HUES64 (cell line): ENCODE measurements around the gene CCNT2.
A peak's percentile ranks its signal among the peaks of the same experiment; 100 is the strongest.
"Not testable (repeated sequence)": the region's sequence is repeated elsewhere in the genome, so short reads cannot be mapped to it uniquely, and the experiment has no call there.

Experiments used
- H3K27ac ChIP-seq: 2 replicates; pipeline ENCODE4 v1.7.0; 2013; ENCODE audit warnings: low read depth, low read length, inconsistent platforms
- H3K27me3 ChIP-seq: 2 replicates; pipeline ENCODE4 v1.6.1; 2013; ENCODE audit warnings: mild to moderate bottlenecking, low read length; ENCODE audit not compliant: insufficient read depth
- H3K36me3 ChIP-seq: 2 replicates; pipeline ENCODE4 v1.6.1; 2013; ENCODE audit warnings: mild to moderate bottlenecking, low read length; ENCODE audit not compliant: insufficient read depth
- H3K4me1 ChIP-seq: 2 replicates; pipeline ENCODE4 v1.6.1; 2013; ENCODE audit warnings: mild to moderate bottlenecking, low read length, moderate library complexity; ENCODE audit not compliant: insufficient read depth
- H3K4me3 ChIP-seq: 2 replicates; pipeline ENCODE4 v1.5.1; 2013; ENCODE audit warnings: mild to moderate bottlenecking, low read length, moderate library complexity
- H3K9ac ChIP-seq: 2 replicates; pipeline ENCODE4 v1.6.1; 2013; ENCODE audit warnings: mild to moderate bottlenecking, low read depth, low read length
- H3K9me3 ChIP-seq: 2 replicates; pipeline ENCODE4 v1.6.1; 2013; ENCODE audit warnings: low read depth, low read length; ENCODE audit not compliant: insufficient read depth
- WGBS: fragments of 150-250, 120-280 bp; methylation state at CpG from one replicate; pipeline ENCODE4 v1.1.7; 2013; ENCODE audit warnings: missing lambda C conversion rate; 5-methylcytosine and 5-hydroxymethylcytosine counted together

CCNT2 gene

DNA sequence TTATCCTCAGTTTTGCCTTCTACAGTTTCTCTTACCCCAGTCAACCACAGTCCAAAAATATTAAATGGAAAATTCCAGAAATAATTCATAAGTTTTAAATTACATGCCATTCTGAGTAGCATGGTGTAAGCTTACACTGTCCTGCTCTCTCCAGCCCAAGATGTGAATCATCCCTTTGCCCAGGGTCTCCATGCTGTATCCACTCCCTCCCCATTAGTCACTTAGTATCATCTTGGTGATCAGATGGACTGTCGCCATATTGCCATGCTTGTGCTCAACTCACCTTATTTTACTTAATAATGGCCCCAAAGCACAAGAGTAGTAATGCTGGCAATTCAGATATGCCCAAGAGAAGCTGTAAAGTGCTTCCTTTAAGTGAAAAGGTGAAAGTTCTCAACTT is 18.5 kb upstream of the CCNT2 start:
- no peak overlapping the region for H3K4me3 ChIP-seq

DNA sequence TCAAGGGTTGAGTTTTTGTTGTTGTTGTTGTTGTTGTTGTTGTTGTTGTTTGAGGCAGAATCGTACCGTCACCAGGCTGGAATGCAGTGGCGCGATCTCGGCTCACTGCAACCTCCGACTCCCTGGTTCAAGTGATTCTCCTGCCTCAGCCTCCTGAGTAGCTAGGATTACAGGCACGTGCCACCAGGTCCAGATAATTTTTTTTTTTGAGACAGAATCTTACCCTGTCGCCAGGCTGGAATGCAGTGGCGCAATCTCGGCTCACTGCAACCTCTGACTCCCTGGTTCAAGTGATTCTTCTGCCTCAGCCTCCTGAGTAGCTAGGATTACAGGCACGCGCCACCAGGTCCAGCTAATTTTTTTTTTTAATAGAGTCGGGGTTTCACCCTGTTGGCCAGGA is 14.9 kb upstream of the CCNT2 start:
- 93% methylated on average over 13 of the region's 13 CpGs for WGBS
- not testable (repeated sequence) for H3K27ac ChIP-seq, H3K9ac ChIP-seq, H3K4me3 ChIP-seq, H3K4me1 ChIP-seq, H3K27me3 ChIP-seq, H3K36me3 ChIP-seq, H3K9me3 ChIP-seq

More for the DNA sequence above, 18.5 kb upstream of the CCNT2 start:
- no peaks in the 10 kb centered on the region for H3K9me3 ChIP-seq
- H3K36me3 ChIP-seq: no peaks in the 10 kb centered on the region
- no peaks in the 10 kb centered on the region for H3K27me3 ChIP-seq
- H3K9ac ChIP-seq: no peak overlapping the region
- 100% methylated on average over 1 of the region's 1 CpG for whole genome bisulfite sequencing
- no peaks in the 10 kb centered on the region for H3K4me1 ChIP-seq
- no peak overlapping the region for H3K27ac ChIP-seq

DNA sequence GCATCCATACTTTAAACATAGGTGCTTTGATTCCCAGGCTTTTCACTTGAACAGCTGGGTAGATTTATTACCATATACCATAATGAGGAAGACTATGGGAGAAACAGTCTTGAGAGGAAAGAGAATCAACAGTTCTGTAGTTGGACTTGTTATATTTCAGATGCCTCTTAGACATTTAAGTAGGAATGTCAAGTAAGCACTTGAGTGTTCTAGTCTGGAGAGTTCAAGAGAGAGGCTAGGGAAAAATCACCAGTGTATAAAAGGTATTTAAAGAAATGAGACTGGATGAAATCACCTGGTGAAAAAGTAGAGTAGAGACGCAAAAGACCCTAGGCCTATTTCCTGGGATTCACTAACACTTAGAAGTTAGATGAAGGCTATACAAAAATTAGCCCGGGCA is 13.5 kb upstream of the CCNT2 start:
- no peak overlapping the region for H3K27ac ChIP-seq
- H3K9me3 ChIP-seq: no peaks in the 10 kb centered on the region
- H3K36me3 ChIP-seq: no peaks in the 10 kb centered on the region
- H3K27me3 ChIP-seq: no peaks in the 10 kb centered on the region
- no peaks in the 10 kb centered on the region for H3K4me1 ChIP-seq
- H3K9ac ChIP-seq: no peak overlapping the region
- no peak overlapping the region for H3K4me3 ChIP-seq
- WGBS: 94% methylated on average over 2 of the region's 2 CpGs

DNA sequence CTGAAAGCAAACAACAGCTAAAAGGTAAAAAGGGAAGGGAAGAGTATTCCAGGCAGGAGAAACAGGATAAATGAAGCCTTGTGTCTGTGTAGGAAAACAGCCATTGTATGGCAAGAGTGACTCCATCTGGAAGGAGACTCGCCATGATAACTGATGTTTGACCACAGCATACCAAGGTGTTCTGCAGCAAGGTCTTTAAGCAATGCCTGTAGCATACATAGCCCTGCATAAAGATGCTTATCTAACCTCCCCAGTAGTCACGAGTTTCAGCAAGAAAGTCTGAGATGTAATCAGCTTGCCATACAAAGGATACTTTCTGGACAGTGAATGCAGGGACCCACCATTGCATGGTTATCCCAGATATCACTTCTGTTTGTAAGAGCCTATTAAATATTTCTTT is 11.9 kb upstream of the CCNT2 start:
- WGBS: 90% methylated on average over 2 of the region's 2 CpGs
- H3K36me3 ChIP-seq: no peaks in the 10 kb centered on the region
- no peak overlapping the region for H3K4me3 ChIP-seq
- no peak overlapping the region for H3K27ac ChIP-seq
- H3K27me3 ChIP-seq: no peaks in the 10 kb centered on the region
- no peaks in the 10 kb centered on the region for H3K9me3 ChIP-seq
- H3K4me1 ChIP-seq: no peaks in the 10 kb centered on the region
- H3K9ac ChIP-seq: no peak overlapping the region

DNA sequence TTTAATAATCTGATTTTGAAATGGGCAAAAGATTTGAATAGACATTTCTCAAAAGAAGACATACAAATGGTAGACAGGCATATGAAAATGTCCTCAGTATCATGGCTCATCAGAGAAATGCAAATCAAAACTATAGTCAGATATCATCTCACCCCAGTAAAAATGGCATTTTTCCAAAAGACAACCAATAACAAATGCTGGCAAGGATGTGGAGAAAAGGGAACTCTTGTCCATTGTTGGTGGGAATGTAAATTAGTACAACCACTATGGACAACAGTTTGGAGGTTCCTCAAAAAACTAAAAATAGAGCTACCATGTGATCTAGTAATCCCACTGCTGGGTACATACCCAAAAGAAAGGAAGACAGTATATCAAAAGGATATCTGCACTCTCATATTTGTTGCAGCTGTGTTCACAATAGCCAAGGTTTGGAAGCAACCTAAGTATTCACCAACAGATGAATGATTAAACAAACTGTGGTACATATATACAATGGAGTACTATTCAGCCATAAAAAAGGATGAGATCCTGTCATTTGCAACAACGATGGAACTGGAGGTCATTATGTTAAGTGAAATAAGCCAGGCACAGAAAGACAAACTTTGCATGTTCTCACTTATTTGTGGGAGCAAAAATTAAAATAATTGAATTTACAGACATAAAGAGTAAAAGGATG is 11.0 kb upstream of the CCNT2 start:
- not testable (repeated sequence) for H3K9ac ChIP-seq, H3K4me1 ChIP-seq

DNA sequence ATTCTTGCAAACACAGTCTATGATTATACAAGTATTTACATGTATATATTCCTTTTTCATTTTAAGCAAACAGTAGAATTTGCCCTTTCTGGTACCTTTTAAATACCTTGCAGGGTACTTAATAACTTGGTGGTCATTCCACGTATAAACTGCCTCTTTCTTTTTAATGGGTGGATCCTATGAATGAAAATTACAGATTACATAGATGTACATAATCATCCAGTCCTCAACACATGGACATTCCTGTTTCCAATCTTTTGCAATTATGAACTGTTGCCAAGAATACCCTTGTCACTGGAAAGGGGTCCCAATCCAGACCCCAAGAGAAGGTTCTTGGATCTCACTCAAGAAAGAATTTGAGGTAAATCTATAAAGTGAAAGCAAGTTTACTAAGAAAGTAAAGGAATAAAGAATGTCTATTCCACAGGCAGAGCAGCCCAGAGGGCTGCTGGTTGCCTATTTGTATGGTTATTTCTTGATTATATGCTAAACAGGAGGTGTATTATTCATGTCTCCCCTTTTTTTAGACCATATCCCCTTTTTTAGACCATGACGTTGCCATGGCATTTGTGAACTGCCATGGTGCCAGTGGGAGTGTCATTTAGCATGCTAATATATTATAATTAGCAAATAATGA is 7.7 kb upstream of the CCNT2 start:
- Histone ChIP-seq H3K9ac (no peak overlapping the region), H3K4me3 (no peak overlapping the region), H3K27ac (no peak overlapping the region), H3K27me3 (no peaks in the 10 kb centered on the region), H3K36me3 (no peaks in the 10 kb centered on the region), H3K9me3 (no peaks in the 10 kb centered on the region), H3K4me1 (no peaks in the 10 kb centered on the region)
- WGBS: no CpG with 5 or more reads among the region's 2 CpGs

More for the DNA sequence above, 11.0 kb upstream of the CCNT2 start:
- not testable (repeated sequence) for H3K27me3 ChIP-seq, H3K27ac ChIP-seq, H3K36me3 ChIP-seq, H3K4me3 ChIP-seq, H3K9me3 ChIP-seq
- WGBS: 88% methylated on average over 1 of the region's 1 CpG

DNA sequence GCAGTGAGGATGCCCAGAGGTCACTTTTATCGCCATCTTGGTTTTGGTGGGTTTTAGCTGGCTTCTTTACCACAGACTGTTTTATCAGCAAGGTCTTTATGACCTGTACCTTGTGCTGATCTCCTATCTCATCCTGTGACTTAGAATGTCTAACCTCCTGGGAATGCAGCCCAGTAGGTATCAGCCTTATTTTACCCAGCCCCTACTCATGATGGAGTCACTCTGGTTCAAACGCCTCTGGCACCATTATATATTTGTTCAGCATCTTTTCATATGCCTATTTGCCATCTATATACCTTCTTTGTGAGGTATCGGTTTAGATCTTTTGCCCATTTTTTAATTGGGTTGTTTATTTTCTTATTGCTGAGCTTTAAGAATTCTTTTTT is 7.2 kb upstream of the CCNT2 start:
- Histone ChIP-seq H3K9me3 (no peaks in the 10 kb centered on the region), H3K36me3 (no peaks in the 10 kb centered on the region), H3K4me1 (no peaks in the 10 kb centered on the region), H3K9ac (no peak overlapping the region), H3K4me3 (no peak overlapping the region), H3K27me3 (no peaks in the 10 kb centered on the region), H3K27ac (no peak overlapping the region)
- 87% methylated on average over 2 of the region's 3 CpGs for WGBS

DNA sequence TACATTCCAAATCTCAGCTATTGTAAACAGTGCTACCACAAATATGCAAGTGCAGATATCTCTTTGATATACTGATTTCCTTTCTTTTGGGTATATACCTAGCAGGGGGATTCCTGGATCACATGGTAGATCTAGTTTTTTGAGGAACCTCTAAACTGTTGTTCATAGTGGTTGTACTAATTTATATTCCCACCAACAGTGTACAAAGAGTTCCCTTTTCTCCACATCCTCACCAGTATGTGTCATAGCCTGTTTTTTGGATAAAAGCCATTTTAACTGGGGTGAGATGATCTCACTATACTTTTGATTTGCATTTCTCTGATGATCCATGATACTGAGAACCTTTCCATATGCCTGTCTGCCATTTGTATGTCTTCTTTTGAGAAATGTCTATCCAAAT is 6.3 kb upstream of the CCNT2 start:
- Histone ChIP-seq H3K27me3 (no peaks in the 10 kb centered on the region), H3K36me3 (no peaks in the 10 kb centered on the region), H3K9me3 (no peaks in the 10 kb centered on the region), H3K4me3 (no peak overlapping the region), H3K4me1 (peaks cover 4% of the 10 kb centered on the region; the same call in 1 of the 2 replicates), H3K27ac (no peak overlapping the region), H3K9ac (no peak overlapping the region)

DNA sequence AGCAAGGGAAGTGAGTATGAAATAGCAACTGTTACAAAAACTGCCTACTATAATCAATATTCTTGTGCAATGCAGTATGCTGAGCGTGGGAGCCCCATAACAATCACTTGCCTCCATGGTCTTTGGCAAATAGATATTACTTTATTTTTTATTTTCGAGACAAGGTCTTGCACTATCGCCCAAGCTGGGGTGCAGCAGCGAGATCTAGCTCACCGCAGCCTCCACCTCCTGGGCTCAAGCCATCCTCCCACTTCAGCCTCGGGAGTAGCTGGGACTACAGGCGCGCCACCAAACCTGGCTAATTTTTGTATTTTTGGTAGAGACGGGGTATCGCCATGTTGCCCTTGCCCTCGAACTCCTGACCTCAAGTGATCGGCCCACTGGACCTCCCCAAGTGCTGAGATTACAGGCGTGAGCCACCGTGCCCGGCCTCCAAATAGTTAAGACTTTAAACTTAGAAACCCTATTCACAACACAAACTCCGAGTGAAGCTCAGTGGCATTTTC is 1.2 kb upstream of the CCNT2 start:
- Histone ChIP-seq H3K9me3 (no peaks in the 10 kb centered on the region), H3K4me3 (peak overlapping the region; percentile 96), H3K27ac (peak overlapping the region; percentile 100), H3K36me3 (peaks cover 10% of the 10 kb centered on the region), H3K27me3 (no peaks in the 10 kb centered on the region), H3K4me1 (peaks cover 17% of the 10 kb centered on the region), H3K9ac (peak overlapping the region; percentile 89)
- WGBS: 52% methylated on average over 16 of the region's 16 CpGs

DNA sequence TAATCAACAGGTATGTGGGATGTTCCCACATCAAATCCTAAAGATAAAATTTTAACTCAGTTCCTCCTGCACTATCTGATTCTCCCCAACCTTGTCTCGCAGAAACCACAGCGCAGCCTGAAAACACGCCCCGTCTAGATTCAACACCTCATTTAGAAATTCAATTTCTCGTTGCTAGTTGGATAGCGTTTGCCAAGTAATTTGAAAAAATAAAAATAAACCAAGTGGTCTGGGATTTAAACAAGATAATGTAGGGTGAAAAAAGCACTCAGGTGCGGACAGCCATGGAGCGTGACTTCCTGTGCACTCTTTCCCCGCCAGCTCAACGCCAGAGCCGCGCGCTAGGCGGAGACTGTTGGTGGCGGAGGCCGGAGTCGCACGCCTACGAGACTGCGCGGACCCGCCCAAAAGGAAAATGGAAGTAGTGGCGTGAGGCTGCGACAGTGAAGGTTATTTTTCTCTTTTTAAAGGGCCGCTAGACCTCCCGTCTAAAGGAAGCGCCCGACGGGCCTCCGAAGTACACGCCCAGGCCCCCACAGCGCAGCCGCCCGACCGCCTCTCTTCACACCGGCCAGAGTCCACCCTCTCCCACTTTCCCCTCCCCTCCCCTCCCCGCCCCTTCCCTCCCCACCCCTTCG is 615 bp upstream of the CCNT2 start:
- no peaks in the 10 kb centered on the region for H3K9me3 ChIP-seq

DNA sequence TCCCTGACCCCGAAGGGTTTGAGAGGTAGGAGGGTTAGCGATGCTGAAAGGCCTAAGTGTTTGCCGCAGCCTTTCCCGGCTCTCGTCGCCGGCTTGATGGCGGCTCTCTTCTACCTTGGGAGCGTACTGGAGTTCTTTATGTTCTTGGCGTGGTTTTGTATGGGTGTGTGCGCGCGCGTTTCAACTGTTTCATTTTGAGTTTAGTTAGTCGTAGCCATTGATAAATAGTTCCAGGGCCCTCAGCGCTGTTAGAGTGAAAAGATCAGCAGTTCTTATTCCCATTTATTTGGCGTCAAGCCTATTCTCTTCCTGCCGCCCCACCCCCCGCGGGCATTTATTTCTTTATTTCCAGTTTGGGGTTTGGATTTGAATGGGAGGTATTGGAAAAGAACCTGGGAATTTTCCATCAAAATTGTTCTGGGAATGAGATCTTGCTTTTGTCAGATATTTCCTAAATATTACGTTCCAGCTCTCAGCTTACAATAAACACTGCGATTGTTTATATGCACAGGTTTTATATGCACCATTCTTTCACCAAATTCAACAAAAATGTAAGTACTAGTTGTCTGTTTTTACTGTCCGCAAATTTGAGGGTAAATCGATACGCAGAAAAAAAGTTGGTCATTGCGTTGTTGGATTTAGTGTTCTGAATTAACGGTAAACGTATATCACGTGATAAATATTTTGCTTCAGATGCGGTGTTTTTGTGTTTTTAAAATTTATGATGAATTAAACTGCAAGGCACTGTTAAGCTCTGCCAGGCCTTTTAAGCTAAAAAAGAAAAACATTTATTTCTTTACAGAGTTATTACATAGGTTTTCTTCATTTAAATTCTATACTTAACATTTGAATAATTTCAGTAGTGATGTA is 954 bp downstream of the CCNT2 start:
- peak overlapping the region; percentile 99 for H3K9ac ChIP-seq
- WGBS: under 1% methylated on average over 26 of the region's 30 CpGs
- H3K9me3 ChIP-seq: no peaks in the 10 kb centered on the region
- peaks cover 21% of the 10 kb centered on the region for H3K36me3 ChIP-seq
- peaks cover 17% of the 10 kb centered on the region for H3K4me1 ChIP-seq
- no peaks in the 10 kb centered on the region for H3K27me3 ChIP-seq
- H3K4me3 ChIP-seq: peak overlapping the region; percentile 96
- H3K27ac ChIP-seq: peak overlapping the region; percentile 100

More for the DNA sequence above, 615 bp upstream of the CCNT2 start:
- Histone ChIP-seq H3K4me3 (peak overlapping the region; percentile 96), H3K27me3 (no peaks in the 10 kb centered on the region), H3K9ac (peak overlapping the region; percentile 89), H3K4me1 (peaks cover 17% of the 10 kb centered on the region), H3K36me3 (peaks cover 10% of the 10 kb centered on the region), H3K27ac (peak overlapping the region; percentile 100)
- under 1% methylated on average over 37 of the region's 38 CpGs for WGBS
